SU-DHL-6 (cell line): ENCODE measurements around the gene EFCAB9.

Experiments
- CTCF ChIP-seq: fragments of 200-600 bp; sonication (generic); IDR thresholded peaks from one replicate; pipeline ENCODE4 v1.5.1; 2017; ENCODE audit warnings: antibody characterized with exemption, mild to moderate bottlenecking, low read length, moderate library complexity; ENCODE audit not compliant: insufficient read depth, poor library complexity, severe bottlenecking
- EZH2phosphoT487 ChIP-seq: fragments of 200-600 bp; sonication (generic), shearing (Covaris generic); conservative IDR thresholded peaks from 2 replicates; pipeline ENCODE4 v1.6.1; 2018; ENCODE audit warnings: mild to moderate bottlenecking, antibody characterized with exemption, low read length, moderate library complexity, mixed read lengths

GRCh38 chr5:172216345-172216744 lies 22.4 kb downstream of the EFCAB9 start:
- no peak for TF ChIP-seq CTCF
- no peak for TF ChIP-seq EZH2phosphoT487
